Naive thymus-derived CD4-positive, alpha-beta T cell (primary cell): Measurements from ENCODE around the gene BSND. TPM values are rescaled to one million over a fixed set of nuclear protein-coding genes. Genes with fewer than 3 reads are reported as not detected.

Experiments
- ATAC-seq: fragments of 150-1000 bp; cut with Tn5 transposase; 2 replicates; pipeline ENCODE4 v1.10.0; 2021; ENCODE audit warnings: mild to moderate bottlenecking, moderate library complexity
- CTCF ChIA-PET: fragments of 350-600 bp; sonication (Branson Sonifier 250); formaldehyde crosslinking; loops from one replicate; lab custom pipeline; 2021; ENCODE audit warnings: antibody characterized with exemption; lab: Charles Lee
- POLR2A ChIA-PET: fragments of 350-600 bp; sonication (Branson Sonifier 250); formaldehyde crosslinking; loops from one replicate; lab custom pipeline; 2021; ENCODE audit warnings: antibody characterized with exemption, inconsistent platforms; lab: Charles Lee
- DNase-seq, 9 donors: peaks; one replicate each; pipeline versions ENCODE4 v3.0.0 to v3.0.0-alpha.2; 2020 to 2022; ENCODE audit warnings: mixed read lengths in 1 of 9
- H3K27ac ChIP-seq: one replicate; pipeline ENCODE4 v1.7.0; 2013; ENCODE audit warnings: mild to moderate bottlenecking, low read depth, low read length, moderate library complexity
- H3K27me3 ChIP-seq, 2 donors: one replicate each; pipeline ENCODE4 v1.7.0; 2013; ENCODE audit warnings: low read length in 2 of 2, mild to moderate bottlenecking in 2 of 2, moderate library complexity in 2 of 2; ENCODE audit not compliant: control insufficient read depth in 2 of 2, insufficient read depth in 2 of 2
- H3K36me3 ChIP-seq, 3 experiments: 1 replicate in 2 of 3; 2 replicates in 1 of 3; pipeline ENCODE4 v1.7.0; 2013; ENCODE audit warnings: low read length in 3 of 3, mild to moderate bottlenecking in 3 of 3, moderate library complexity in 1 of 3; ENCODE audit not compliant: insufficient read depth in 3 of 3, control insufficient read depth in 2 of 3
- H3K4me1 ChIP-seq, 2 donors: one replicate each; pipeline ENCODE4 v1.7.0; 2013; ENCODE audit warnings: low read length in 2 of 2, mild to moderate bottlenecking in 2 of 2, moderate library complexity in 1 of 2; ENCODE audit not compliant: control insufficient read depth in 2 of 2, insufficient read depth in 2 of 2
- H3K4me3 ChIP-seq: 2 replicates; pipeline ENCODE4 v1.7.0; 2013; ENCODE audit warnings: mild to moderate bottlenecking, low read length
- H3K9me3 ChIP-seq, 3 experiments: 1 replicate in 2 of 3; 2 replicates in 1 of 3; pipeline ENCODE4 v1.7.0; 2013; ENCODE audit warnings: low read length in 3 of 3; ENCODE audit not compliant: control insufficient read depth in 2 of 3
- H3K27ac Mint-ChIP-seq, 9 donors: one replicate each; pipeline ENCODE4 v1.8.0; 2020 to 2022; ENCODE audit warnings: mixed read lengths in 9 of 9, mild to moderate bottlenecking in 8 of 9, moderate library complexity in 5 of 9, inconsistent platforms in 2 of 9
- H3K27me3 Mint-ChIP-seq, 5 donors: one replicate each; pipeline ENCODE4 v1.8.0; 2021 to 2022; ENCODE audit warnings: mixed read lengths in 5 of 5, mild to moderate bottlenecking in 1 of 5
- H3K36me3 Mint-ChIP-seq, 5 donors: one replicate each; pipeline ENCODE4 v1.8.0; 2020 to 2022; ENCODE audit warnings: mixed read lengths in 5 of 5, mild to moderate bottlenecking in 3 of 5, inconsistent platforms in 1 of 5
- H3K4me1 Mint-ChIP-seq, 7 donors: one replicate each; pipeline ENCODE4 v1.8.0; 2020 to 2022; ENCODE audit warnings: mixed read lengths in 7 of 7, mild to moderate bottlenecking in 3 of 7, inconsistent platforms in 1 of 7
- H3K4me3 Mint-ChIP-seq, 10 donors: one replicate each; pipeline ENCODE4 v1.8.0; 2020 to 2022; ENCODE audit warnings: mild to moderate bottlenecking in 10 of 10, mixed read lengths in 10 of 10, moderate library complexity in 6 of 10, inconsistent platforms in 2 of 10
- H3K9me3 Mint-ChIP-seq, 11 donors: one replicate each; pipeline ENCODE4 v1.8.0; 2020 to 2022; ENCODE audit warnings: mixed read lengths in 11 of 11, mild to moderate bottlenecking in 4 of 11, inconsistent platforms in 1 of 11, moderate library complexity in 1 of 11
- intact Hi-C, 2 donors: fragments of 100-400 bp; cut with micrococcal nuclease; formaldehyde crosslinking; loops; one replicate each; pipeline ENCODE4 v1.15.1; 2023
- polyA plus RNA-seq, 2 donors: library from polyadenylated mRNA; unstranded; fragments of 300-500 nt; fragmentation: Illumina TruSeq; gene quantifications; one replicate each; pipeline ENCODE4 v1.2.3, GENCODE V29; 2021
- total RNA-seq, 6 experiments: library from RNA in 5 of 6; stranded (reverse) in 5 of 6; gene quantifications; 1 replicate in 5 of 6; 2 replicates in 1 of 6; pipeline ENCODE4 v1.2.3 and lab custom pipeline; 2021 to 2026

Gene BSND
- total and polyA plus RNA-seq, 7 experiments from 2014 or later = 0.05 TPM; not detected in 6

- Histone ChIP-seq H3K4me1 (peaks cover 13 to 14% of the 10 kb centered on the region in 2 donors), H3K4me3 (no peak overlapping the region), H3K27me3 (no peaks in the 10 kb centered on the region), H3K36me3 (no peaks in the 10 kb centered on the region), H3K9me3 (no peaks in the 10 kb centered on the region), H3K27ac (no peak overlapping the region)
- Mint-ChIP-seq H3K4me1 (peaks cover 17 to 27% (median 22%) of the 10 kb centered on the region in 7 donors), H3K9me3 (peaks cover 0 to 5% (median 0%) of the 10 kb centered on the region in 11 donors), H3K4me3 (peak overlapping the region in 8 of 10 donors; percentile 27 to 76 (median 42)), H3K27me3 (peaks cover 21 to 46% (median 40%) of the 10 kb centered on the region in 5 donors), H3K36me3 (peaks cover 0 to 4% (median 0%) of the 10 kb centered on the region in 5 donors), H3K27ac (peak overlapping the region in 4 of 9 donors; percentile 2 to 71 (median 16))
- POLR2A ChIA-PET = no interaction called here
- ATAC-seq = no peak
- DNase-seq = no peak
- CTCF ChIA-PET = no interaction called here
- intact Hi-C loops = no loop called here
Observed at GRCh38 chr1:54995013-54995760, 3.5 kb upstream of the BSND start.

DNA sequence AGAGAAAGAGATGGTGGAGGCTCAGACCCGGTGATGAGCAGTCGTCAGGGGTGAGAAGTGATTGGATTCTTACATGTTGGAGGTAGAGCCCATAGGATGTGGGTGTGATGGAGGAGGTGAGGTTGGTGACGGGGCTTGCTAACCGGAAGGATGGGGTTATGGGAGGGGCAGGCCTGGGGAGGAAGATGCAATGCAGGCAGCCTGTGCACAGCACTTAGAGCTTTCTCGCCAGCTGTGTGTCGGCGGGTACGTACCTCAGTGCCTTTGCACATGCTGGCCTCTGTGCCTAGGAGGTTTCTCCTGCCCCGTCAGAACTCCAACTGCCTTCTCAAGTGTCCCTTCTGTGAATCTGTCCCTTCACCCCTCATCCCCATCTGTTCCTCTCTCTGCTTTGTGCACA lies 2.9 kb upstream of the BSND start:
- H3K27me3 ChIP-seq = no peaks in the 10 kb centered on the region
- DNase-seq = peak in 6 of 9 donors; percentile 10 to 30 (median 24)
- H3K9me3 Mint-ChIP-seq = peaks cover 0 to 5% (median 0%) of the 10 kb centered on the region in 11 donors
- H3K27ac ChIP-seq = no peak overlapping the region
- intact Hi-C loops = loop anchor here (1.0 to 2.0 kb wide), 3 partner anchors 46 to 323 kb away; no protein-coding TSS in a partner anchor
- POLR2A ChIA-PET = no interaction called here
- H3K4me1 ChIP-seq = peaks cover 13 to 14% of the 10 kb centered on the region in 2 donors
- peak; percentile 69 for ATAC-seq
- peaks cover 0 to 4% (median 0%) of the 10 kb centered on the region in 5 donors for H3K36me3 Mint-ChIP-seq
- peaks cover 21 to 46% (median 41%) of the 10 kb centered on the region in 5 donors for H3K27me3 Mint-ChIP-seq
- H3K9me3 ChIP-seq = no peaks in the 10 kb centered on the region
- H3K4me3 ChIP-seq = peak overlapping the region; percentile 35
- H3K36me3 ChIP-seq = no peaks in the 10 kb centered on the region
- peak overlapping the region in 5 of 9 donors; percentile 2 to 70 (median 17) for H3K27ac Mint-ChIP-seq
- CTCF ChIA-PET = interaction anchor here (1.0 kb wide), 1 partner anchor 193 kb away, joined by 5 read pairs; no protein-coding TSS in a partner anchor
- H3K4me3 Mint-ChIP-seq = peak overlapping the region in 7 of 10 donors; percentile 26 to 76 (median 48)
- peaks cover 17 to 27% (median 22%) of the 10 kb centered on the region in 7 donors for H3K4me1 Mint-ChIP-seq

GRCh38 chr1:54996359-54996868 lies 2.3 kb upstream of the BSND start:
- peak overlapping the region; percentile 35 for H3K4me3 ChIP-seq
- peaks cover 0 to 4% (median 0%) of the 10 kb centered on the region in 5 donors for H3K36me3 Mint-ChIP-seq
- peak overlapping the region in 3 of 9 donors; percentile 21 to 70 (median 58) for H3K27ac Mint-ChIP-seq
- H3K9me3 ChIP-seq = no peaks in the 10 kb centered on the region
- POLR2A ChIA-PET = no interaction called here
- H3K27me3 Mint-ChIP-seq = peaks cover 21 to 46% (median 41%) of the 10 kb centered on the region in 5 donors
- no peak overlapping the region for H3K27ac ChIP-seq
- CTCF ChIA-PET = interaction anchor here (1.0 to 1.4 kb wide), 2 partner anchors 52 to 193 kb away, joined by 5 to 9 read pairs; no protein-coding TSS in a partner anchor
- intact Hi-C loops = loop anchor here (1.0 to 2.0 kb wide), 3 partner anchors 46 to 324 kb away; no protein-coding TSS in a partner anchor
- peaks cover 0 to 5% (median 0%) of the 10 kb centered on the region in 11 donors for H3K9me3 Mint-ChIP-seq
- peaks cover 17 to 27% (median 22%) of the 10 kb centered on the region in 7 donors for H3K4me1 Mint-ChIP-seq
- no peaks in the 10 kb centered on the region for H3K27me3 ChIP-seq
- DNase-seq = peak; percentile 41 to 81 (median 66)
- no peaks in the 10 kb centered on the region for H3K36me3 ChIP-seq
- peak overlapping the region; percentile 32 to 76 (median 62) for H3K4me3 Mint-ChIP-seq
- peaks cover 13 to 14% of the 10 kb centered on the region in 2 donors for H3K4me1 ChIP-seq
- peak; percentile 87 for ATAC-seq

DNA sequence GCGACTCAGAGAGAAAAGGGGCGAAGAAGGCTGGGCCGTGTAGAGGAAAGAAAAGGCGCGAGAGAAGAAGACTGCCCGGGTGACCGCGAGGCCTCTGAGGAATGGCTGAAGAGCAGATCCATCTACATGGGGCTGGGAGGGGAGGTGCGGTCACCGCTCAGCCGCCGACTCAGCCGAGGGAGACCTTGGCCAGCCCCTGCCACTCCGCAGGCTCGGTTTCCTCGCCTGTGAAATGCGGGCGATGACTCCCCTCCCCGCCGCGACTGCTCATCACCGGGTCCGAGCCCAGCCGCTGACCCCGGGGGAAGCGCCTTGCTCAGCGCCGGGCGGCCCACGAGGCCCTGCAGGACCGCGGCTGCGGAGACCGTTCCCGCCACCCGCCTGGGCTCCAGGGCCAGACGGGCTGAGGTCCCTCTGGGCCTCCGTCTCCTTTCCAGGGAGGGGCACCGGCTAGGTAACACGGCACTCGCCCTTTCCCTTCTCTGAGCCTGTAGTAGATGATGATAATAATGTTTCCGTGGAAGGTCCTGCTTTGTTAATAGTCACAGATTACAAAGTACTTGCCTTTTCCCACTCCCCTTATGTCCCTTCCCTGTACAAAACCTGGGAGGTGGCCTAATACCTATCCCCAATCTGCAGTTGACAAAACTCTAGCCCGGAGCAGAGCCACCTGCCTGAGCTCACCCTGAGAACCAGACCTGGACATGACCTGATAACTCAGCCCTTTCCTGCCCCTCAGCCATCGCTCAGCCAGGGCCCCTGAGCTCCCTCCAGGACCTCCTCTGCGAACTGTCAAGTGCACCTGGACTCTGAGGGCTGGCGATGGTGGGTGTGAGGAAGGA lies 1.6 kb upstream of the BSND start:
- Histone ChIP-seq H3K4me3 (no peak overlapping the region), H3K9me3 (no peaks in the 10 kb centered on the region), H3K27me3 (no peaks in the 10 kb centered on the region), H3K36me3 (no peaks in the 10 kb centered on the region), H3K27ac (no peak overlapping the region), H3K4me1 (peaks cover 13 to 14% of the 10 kb centered on the region in 2 donors)
- DNase-seq (no peak), ATAC-seq (no peak)
- peaks cover 0 to 5% (median 0%) of the 10 kb centered on the region in 11 donors for H3K9me3 Mint-ChIP-seq
- peak overlapping the region in 2 of 9 donors; percentile 21 to 33 for H3K27ac Mint-ChIP-seq
- POLR2A ChIA-PET = no interaction called here
- H3K4me1 Mint-ChIP-seq = peaks cover 17 to 27% (median 22%) of the 10 kb centered on the region in 7 donors
- intact Hi-C loops = loop anchor here (1.0 to 2.0 kb wide), 3 partner anchors 47 to 324 kb away; no protein-coding TSS in a partner anchor
- peaks cover 21 to 46% (median 41%) of the 10 kb centered on the region in 5 donors for H3K27me3 Mint-ChIP-seq
- CTCF ChIA-PET = interaction anchor here (0.8 to 1.4 kb wide), 3 partner anchors 52 to 322 kb away, joined by 3 to 9 read pairs (median 5); no protein-coding TSS in a partner anchor
- H3K4me3 Mint-ChIP-seq = peak overlapping the region; percentile 39 to 76 (median 68)
- H3K36me3 Mint-ChIP-seq = peaks cover 0 to 4% (median 0%) of the 10 kb centered on the region in 5 donors

- Histone ChIP-seq H3K4me1 (peaks cover 13 to 14% of the 10 kb centered on the region in 2 donors), H3K27ac (no peak overlapping the region), H3K27me3 (no peaks in the 10 kb centered on the region), H3K9me3 (no peaks in the 10 kb centered on the region), H3K4me3 (no peak overlapping the region), H3K36me3 (no peaks in the 10 kb centered on the region)
- H3K4me1 Mint-ChIP-seq = peaks cover 17 to 27% (median 22%) of the 10 kb centered on the region in 7 donors
- H3K36me3 Mint-ChIP-seq = peaks cover 0 to 4% (median 0%) of the 10 kb centered on the region in 5 donors
- DNase-seq (no peak), ATAC-seq (no peak)
- H3K27me3 Mint-ChIP-seq = peaks cover 21 to 46% (median 41%) of the 10 kb centered on the region in 5 donors
- ChIA-PET POLR2A (no interaction called here), CTCF (interaction anchor here (0.8 kb wide), 1 partner anchor 323 kb away, joined by 3 read pairs; no protein-coding TSS in a partner anchor)
- H3K4me3 Mint-ChIP-seq = peak overlapping the region in 6 of 10 donors; percentile 12 to 76 (median 46)
- H3K9me3 Mint-ChIP-seq = peaks cover 0 to 5% (median 0%) of the 10 kb centered on the region in 11 donors
- no peak overlapping the region for H3K27ac Mint-ChIP-seq
- intact Hi-C loops = loop anchor here in 1 of 2 donors (2.0 kb wide), 1 partner anchor 325 kb away; no protein-coding TSS in a partner anchor
Observed at GRCh38 chr1:54997711-54997986, 1.1 kb upstream of the BSND start.

DNA sequence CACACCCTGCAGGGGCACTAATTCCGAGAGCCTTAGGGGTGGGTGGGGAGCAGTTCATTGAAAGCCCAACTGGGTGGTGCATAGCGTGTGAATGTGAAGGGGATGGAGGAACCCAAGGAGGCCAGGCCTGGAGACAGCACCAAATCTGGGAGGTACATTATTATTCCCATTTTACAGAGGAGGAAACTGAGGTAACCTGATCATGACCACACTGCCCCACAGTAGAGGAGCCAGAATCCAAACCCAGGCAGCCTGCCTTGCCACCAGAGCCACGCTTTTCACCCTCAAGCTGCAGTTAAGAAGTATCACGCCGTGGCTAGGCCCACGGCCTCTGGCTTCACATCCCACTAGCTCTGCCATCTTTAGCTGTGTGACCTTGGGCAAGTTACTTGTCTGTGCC lies 633 bp upstream of the BSND start:
- Mint-ChIP-seq H3K27ac (no peak overlapping the region), H3K9me3 (peaks cover 0 to 5% (median 0%) of the 10 kb centered on the region in 11 donors), H3K4me1 (peaks cover 17 to 27% (median 22%) of the 10 kb centered on the region in 7 donors), H3K27me3 (peaks cover 21 to 46% (median 41%) of the 10 kb centered on the region in 5 donors), H3K36me3 (peaks cover 0 to 4% (median 0%) of the 10 kb centered on the region in 5 donors), H3K4me3 (no peak overlapping the region)
- Histone ChIP-seq H3K36me3 (no peaks in the 10 kb centered on the region), H3K4me1 (peaks cover 13 to 14% of the 10 kb centered on the region in 2 donors), H3K4me3 (no peak overlapping the region), H3K27ac (no peak overlapping the region), H3K27me3 (no peaks in the 10 kb centered on the region), H3K9me3 (no peaks in the 10 kb centered on the region)
- DNase-seq (no peak), ATAC-seq (no peak)
- intact Hi-C loops = no loop called here
- ChIA-PET CTCF (interaction anchor here (0.8 kb wide), 1 partner anchor 323 kb away, joined by 3 read pairs; no protein-coding TSS in a partner anchor), POLR2A (no interaction called here)
